CMK (cell line): ENCODE measurements around the gene EDEM1.
"Not testable (repeated sequence)": the region's sequence is repeated elsewhere in the genome, so short reads cannot be mapped to it uniquely, and the experiment has no call there.

Source experiments
- DNase-seq: peaks from one replicate; pipeline ENCODE4 v3.0.0-alpha.2; 2010; ENCODE audit warnings: low read depth

EDEM1 gene

GRCh38 chr3:5232570-5232969 lies 45.1 kb downstream of the EDEM1 start:
- DNase-seq = no peak

GRCh38 chr3:5233026-5233425 lies 45.5 kb downstream of the EDEM1 start:
- DNase-seq = no peak

GRCh38 chr3:5235655-5236054 lies 48.1 kb downstream of the EDEM1 start:
- DNase-seq = no peak

DNA sequence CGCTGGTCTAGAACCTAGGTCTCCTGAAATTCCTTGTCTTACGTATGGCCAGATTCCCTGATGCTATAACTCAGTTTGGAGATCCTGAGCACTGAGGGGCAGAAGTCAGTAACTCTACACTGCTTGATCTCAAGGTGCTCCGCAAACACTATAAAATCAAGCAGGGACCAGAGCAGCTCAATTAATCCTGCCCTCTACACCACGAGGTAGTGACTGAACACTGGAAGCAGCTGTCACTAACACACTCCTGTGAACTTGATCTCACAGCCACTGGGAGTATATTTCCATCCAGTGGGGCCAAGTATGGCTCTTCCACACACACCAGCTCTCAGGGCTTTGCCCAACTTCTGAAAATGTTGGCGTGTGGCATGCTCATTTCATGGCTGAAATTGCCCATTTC lies 51.0 kb downstream of the EDEM1 start:
- no peak for DNase-seq

DNA sequence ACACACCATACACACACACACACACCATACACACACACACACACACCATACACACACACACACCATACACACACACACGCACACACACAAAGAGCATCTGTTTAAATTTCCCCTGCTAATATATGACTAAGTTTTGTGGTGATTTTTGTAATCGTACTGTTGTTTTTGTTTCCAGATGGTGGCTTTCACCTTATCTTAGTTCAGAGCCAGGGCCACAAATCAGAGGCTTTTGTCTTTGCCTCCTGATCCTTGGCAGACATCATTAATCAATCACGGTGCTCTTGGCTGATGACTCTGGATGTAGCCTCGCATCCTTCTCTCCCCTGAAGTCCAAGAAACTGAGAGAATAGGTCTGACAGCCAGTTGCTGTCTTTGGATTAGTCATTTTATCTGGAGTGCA lies 52.1 kb downstream of the EDEM1 start:
- DNase-seq = no peak

DNA sequence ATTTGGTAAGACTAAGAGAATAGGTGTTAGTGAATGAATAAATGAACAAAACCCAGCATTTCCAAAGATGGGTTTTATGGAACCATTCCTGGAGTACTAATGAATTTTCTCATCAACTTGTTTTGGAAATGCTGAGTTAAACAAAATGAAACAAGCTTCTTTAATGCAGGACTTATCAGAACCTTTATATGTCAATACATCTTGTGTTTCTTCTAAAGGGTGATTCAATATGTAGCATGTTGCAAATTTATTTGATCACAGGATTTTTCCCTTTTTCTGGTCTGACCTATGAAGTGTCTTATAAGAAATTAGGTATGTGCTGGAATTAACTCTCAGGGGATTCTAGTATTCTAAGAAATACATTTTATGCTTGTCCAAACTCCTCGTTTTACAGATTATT lies 53.2 kb downstream of the EDEM1 start:
- no peak for DNase-seq

- not testable (repeated sequence) for DNase-seq
Measured at GRCh38 chr3:5242785-5243184, 55.3 kb downstream of the EDEM1 start.

DNA sequence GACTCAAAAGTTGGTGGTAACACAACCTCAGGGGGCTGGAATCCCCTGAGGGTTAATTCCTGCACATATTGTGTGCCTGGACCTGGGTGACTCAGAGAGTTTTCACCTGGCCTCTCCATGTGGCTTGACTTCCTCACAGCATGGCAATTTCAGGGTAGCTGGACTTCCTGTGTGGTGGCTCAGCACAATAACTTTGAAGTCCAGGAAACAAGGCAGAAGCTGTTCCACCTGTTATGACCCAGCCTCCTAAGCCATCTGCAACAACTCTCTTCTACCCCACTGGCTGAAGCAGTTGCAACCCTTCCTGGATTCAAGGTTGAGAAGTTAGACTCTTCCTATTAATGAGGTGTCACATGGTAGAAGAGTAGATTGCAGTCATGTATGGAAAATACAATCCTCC lies 58.4 kb downstream of the EDEM1 start:
- DNase-seq = no peak

GRCh38 chr3:5248822-5249221 lies 61.3 kb downstream of the EDEM1 start:
- no peak for DNase-seq

DNA sequence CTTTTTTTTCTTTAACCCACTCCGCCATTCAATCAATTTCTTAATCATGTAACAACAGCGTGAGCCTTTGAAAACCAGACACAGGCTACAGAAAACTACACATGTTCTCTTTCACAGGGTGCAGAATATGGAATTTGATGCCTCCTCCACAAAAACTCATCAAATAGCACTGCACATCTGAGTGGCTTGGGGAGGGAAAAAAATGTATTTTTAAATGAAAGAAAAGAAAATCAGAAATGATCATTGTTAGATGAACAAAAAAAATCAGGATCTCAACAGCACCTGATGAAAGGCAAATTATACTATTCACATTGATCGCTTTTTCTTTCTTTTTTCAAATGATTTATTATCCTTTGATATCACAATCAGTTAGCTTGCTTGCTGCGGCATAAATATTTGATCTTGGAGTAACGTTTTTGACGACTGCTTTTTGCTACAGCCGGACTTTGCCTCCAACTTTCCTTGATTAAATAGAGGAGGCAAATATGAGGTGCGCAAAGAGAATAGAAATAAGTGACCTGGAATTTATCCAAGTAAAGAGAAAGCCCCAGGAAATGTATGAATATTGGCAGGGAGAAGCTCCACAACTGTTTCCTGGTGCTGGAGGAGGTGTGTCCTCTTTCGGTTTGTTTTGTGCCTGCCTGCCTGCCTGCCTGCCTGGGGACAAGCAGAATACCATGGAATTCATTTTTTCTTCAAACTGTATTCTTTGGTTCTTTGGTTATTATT lies 63.1 kb downstream of the EDEM1 start:
- no peak for DNase-seq

DNA sequence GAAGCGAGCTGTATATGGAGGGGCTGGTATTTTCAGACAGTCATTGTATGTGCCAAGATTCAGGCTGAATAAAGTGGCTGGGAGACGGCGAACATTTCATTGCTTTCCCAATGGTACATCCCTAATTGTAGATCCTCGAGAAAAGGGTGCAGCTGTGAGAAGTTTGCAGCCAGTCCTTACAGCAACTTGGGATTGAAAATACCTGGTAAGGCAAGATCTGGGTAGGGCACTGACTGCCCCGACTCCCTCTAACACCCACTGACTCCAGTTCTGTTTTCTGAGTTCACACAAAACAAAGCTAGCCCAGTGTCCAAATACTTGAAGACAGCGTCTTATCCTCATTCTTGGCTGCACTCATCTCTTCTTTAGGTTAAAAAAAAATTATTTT lies 63.7 kb downstream of the EDEM1 start:
- no peak for DNase-seq

DNA sequence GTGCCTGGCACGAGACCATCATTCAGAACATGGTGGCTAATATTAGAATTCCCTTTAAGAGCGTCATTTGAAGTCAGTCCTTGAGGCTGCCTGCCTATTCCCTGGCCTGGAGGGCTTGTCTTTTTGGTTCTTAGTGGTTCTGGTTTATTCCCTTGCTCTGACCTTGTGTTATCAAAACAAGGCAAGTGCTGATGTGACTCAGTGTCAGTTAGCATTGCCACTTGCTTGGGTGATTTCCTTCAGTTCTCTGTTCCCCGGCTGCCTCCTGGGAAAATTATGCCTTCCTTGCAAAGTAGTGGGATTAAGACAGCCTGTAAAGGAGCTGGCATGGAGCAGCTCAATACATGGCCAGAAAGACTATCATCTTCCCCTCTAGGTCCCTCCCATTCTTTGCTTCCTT lies 64.6 kb downstream of the EDEM1 start:
- no peak for DNase-seq

DNA sequence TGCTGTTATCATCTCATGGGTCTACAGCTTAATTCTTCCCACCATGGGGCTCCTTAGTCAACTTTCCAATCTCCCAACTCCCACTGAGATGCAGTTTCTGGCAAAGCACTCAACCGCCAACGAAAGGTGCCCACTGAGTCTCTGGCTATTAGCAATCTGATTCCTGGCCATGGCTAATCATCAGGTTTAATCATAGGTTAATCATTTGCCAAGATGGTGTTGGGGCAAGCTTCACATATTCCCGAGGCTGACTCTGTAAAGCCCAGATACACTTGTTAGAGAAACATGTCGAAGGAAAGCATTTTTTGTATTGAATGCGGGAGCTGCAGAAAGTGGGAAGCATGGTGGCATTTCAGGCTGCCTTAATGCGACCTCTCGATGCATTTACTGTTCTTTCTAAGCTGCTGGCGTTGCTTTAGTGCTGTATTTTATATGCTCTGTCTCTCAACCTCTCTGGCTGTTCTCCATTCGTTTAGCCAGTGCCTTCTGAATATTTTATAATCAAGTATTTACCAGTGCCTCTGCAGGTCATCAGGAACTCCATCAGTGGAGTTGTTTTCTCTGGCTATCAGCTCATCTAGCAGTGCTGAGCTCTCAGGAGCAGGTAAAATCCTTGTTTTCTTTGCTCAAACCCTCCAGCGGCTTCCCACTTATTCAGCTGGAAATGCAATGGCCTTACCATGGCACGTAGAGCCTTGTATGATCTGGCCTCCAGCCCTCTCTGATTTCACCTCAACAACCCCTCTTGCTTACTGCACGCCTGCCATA lies 67.0 kb downstream of the EDEM1 start:
- no peak for DNase-seq

DNA sequence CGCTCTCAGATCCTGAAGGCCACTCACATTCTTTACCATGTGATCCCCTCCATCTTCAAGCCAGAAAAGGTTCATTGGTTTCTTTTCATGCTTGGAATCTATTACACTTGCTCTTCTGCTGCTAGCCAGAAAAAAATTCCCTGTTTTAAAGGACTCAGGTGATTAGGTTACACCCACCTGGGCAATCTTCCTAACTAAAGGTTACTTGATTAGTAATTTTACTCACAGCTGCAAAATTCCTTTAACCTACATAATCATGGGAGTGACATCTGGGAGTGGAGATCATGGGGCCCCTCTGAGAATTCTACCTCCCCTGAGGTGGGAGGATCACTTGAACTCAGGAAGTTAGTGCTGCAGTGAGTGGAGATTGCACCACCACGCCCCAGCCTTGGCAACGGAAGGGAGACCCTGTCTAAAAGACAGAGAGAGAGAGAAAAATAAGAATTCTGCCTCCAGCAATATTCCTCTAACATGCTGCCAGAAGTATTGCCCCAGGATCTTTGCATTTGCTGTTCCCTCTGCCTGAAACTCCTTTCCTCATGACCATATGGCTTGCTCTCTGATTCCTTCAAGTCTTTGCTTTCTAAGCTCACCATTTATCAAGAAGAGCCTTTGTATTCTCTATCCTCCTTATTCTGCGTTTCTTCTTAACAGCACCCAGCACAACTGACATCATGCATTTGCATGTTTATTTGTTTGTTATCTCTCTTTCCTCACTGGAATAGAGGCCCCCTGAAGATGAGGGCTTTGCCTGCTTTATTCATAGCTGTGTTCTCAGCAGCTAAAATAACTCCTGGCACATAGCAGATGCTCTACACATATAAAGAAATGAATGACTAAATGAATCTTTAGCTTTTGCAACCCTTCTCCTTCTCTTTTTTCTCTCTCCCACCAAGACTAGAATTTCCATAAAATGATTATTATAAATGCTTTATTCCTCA lies 68.2 kb downstream of the EDEM1 start:
- DNase-seq = no peak

GRCh38 chr3:5258526-5258925 lies 71.0 kb downstream of the EDEM1 start:
- DNase-seq = no peak

DNA sequence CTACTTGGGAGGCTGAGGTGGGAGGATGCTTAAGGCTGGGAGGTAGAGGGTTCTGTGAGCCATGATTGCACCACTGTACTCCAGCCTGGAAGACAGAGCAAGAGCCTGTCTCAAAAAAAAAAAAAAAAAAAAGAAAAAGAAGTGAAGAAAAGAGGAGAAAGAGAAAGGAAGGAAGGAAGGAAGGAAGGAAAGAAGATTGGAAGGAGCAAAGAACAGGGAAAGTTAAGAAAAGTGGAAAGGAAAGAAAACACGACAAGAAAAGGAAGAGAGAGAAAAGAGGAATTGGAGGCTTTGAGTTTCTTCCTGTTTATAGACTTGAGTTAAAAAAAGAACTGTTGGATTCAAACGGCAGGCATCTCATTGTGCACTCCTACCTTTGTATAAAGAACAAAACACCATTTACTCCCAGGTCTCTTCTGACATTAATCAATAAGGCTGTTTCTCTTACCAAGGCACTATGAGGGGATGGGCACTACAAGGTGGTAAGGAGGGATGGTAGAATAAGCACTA lies 73.5 kb downstream of the EDEM1 start:
- no peak for DNase-seq

GRCh38 chr3:5262507-5262906 lies 75.0 kb downstream of the EDEM1 start:
- no peak for DNase-seq

DNA sequence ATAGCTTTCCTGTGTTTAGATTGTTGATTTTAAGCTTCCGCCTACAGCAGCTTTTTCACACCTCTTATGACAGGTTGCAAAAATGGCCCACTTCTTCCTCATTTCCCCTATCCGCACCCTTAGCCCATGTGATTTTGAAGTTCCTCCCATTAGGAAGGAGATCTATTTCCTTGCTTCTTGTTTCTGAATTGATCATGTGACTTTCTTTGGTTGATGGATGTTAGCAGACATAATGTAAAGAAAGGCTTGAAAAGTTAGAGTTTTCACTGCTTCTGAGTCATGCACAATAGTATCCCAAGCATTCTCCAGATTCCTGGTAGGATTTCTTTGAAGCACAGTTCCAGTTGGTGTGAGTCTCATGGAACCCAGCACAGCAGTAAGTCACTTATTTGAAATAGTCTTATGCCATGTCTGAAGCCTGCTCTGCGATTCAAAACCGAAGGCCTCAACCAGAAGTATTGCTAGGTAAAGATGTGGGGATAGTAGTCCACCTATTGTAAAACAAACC lies 76.6 kb downstream of the EDEM1 start:
- no peak for DNase-seq

DNA sequence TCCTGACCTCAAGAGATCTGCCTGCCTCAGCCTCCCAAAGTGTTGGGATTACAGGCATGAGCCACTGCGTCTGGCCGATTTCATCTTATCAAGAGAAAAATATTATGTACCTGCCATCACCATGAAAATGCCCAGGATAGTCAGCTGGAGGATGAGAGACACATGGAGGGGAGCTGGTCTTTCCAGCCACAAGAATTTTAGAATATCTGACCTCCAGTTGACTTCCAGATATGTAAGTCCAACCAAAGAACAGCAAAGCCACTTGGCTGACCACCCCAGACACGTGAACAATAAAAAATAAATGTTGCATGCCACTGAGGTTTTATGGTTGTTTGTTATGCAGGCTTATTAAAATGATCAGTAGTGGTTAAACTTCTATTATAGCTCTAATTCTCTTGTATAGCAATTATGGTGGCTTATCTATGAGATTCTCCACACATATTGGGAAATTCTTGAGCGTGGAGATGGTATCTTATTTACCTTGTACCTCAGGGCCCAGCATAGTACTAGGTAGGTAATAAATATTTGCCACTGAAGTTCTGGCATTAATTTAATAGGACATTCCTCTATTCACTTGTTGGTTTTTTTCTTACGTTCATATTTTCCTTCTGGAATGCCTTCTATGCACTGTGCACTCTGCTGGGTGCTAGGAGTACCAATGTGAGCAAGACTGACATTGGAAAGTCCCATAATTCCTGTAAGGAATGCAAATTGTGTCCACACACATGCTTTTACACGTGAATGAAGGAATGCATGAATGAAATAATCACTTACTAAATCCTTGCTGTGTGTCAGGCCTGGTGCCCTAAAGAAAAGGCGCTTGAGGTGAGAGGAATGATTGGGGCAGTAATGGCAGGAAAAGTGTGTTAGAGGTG lies 77.6 kb downstream of the EDEM1 start:
- no peak for DNase-seq

GRCh38 chr3:5267252-5267651 lies 79.7 kb downstream of the EDEM1 start:
- no peak for DNase-seq

DNA sequence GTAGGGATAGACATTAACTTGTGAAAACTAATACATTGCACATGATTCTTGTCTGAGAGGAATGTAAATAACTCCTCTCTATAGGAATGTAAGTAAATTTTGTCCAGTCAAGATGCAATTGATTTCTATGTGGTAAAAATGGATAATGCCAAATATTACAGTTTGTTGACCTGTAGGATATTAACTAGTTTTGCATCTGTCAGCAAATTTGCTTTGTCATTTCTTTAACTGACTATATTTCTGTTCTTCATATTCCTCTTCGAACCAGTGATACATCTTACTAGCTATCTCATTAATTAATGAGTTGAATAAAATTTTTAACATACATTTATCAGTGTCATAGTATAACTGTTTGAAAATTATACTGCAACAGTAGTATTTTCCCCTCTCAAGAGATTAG lies 80.4 kb downstream of the EDEM1 start:
- DNase-seq = no peak
